ENCODE measurements around the gene FLNC.

FLNC gene

DNA sequence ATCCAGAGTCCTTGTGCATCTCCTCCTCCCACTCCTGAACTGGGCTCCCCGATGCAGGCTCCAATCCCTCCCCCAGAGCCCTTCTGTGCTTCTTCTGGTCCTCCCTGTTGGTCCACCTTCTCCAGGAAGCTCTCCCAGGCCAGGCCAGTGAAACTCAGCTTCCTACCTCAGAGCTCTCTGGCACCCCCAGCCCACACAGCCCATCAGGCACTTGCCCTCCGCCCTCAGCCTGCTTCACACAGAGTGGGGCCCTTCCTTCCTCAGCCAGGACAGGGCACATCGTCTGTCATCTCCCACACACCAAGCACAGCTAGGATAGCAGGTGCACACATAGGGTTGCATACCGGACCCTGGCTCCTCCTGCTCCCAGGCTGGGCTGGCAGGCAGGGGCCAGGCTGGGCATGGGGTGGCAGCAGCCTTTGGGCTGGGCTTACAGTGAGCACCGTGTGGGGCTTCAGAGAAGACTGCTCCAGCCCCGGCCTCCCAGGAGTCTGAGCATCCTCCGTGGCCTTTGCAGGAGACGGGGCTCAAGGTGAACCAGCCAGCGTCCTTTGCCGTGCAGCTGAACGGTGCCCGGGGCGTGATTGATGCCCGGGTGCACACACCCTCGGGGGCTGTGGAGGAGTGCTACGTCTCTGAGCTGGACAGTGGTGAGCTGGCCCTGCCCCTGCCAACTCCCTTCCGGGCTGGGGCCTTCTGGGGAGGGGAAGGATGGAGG lies 26.0 kb downstream of the FLNC start:
- Histone ChIP-seq H3K4me3 (ENCODE audit: low read depth, low read length) (no peak overlapping the region), H3K27me3 (no peaks in the 10 kb centered on the region), H3K4me1 (0 out of 2 replicates have a peak, but pooled peaks cover 4% of the 10 kb centered on the region), H3K36me3 (peaks cover 30% of the 10 kb centered on the region), H3K9me3 (no peaks in the 10 kb centered on the region)
- no peak for DNase-seq
- TF ChIP-seq, protein P1, sequence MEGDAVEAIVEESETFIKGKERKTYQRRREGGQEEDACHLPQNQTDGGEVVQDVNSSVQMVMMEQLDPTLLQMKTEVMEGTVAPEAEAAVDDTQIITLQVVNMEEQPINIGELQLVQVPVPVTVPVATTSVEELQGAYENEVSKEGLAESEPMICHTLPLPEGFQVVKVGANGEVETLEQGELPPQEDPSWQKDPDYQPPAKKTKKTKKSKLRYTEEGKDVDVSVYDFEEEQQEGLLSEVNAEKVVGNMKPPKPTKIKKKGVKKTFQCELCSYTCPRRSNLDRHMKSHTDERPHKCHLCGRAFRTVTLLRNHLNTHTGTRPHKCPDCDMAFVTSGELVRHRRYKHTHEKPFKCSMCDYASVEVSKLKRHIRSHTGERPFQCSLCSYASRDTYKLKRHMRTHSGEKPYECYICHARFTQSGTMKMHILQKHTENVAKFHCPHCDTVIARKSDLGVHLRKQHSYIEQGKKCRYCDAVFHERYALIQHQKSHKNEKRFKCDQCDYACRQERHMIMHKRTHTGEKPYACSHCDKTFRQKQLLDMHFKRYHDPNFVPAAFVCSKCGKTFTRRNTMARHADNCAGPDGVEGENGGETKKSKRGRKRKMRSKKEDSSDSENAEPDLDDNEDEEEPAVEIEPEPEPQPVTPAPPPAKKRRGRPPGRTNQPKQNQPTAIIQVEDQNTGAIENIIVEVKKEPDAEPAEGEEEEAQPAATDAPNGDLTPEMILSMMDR (IDR thresholded peaks at IDR 0.05; ENCODE audit: low read depth, low read length) = no peak

DNA sequence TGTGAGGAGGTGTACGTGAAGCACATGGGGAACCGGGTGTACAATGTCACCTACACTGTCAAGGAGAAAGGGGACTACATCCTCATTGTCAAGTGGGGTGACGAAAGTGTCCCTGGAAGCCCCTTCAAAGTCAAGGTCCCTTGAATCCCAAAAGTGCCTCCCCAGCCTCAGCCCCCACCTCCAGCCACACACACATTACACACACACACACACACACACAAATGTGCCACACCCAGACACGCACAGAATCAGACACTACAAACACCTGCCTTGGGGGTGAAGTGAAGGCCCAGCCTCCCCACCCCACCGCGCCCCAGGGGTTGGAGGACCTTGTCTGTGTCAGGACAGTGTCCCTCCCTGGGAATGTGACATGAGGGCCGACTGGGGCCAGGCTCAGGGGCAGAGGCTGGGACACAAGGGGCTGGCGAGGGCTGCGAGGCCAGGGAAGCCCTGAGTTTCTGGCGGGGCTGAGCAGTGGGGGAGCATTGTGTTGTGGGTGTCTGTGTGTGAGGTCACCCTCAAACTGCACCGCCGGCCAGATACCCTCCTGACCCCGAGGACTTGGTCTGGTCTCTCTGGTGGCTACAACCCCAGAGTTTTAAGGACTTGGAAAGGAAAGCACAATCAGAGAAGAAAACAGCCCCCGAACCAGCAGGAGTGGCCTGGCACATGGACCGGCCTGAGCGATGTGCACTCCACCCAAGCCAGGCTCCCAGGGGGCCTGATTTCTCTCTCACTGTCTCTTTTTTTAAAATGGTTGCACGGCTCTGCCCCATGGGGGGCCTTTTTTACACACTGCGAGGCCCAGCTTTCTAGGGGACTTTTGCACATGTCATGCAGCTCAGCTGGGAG lies 28.4 kb downstream of the FLNC start:
- DNase-seq = no peak
- no peak overlapping the region for H3K4me3 ChIP-seq (ENCODE audit: low read depth, low read length)
- no peaks in the 10 kb centered on the region for H3K9me3 ChIP-seq
- TF ChIP-seq, protein P1 (IDR thresholded peaks at IDR 0.05; ENCODE audit: low read depth, low read length) = no peak
- no peaks in the 10 kb centered on the region for H3K27me3 ChIP-seq
- 0 out of 2 replicates have a peak, but pooled peaks cover 4% of the 10 kb centered on the region for H3K4me1 ChIP-seq
- peaks cover 9% of the 10 kb centered on the region; the same call in 1 of the 2 replicates for H3K36me3 ChIP-seq

DNA sequence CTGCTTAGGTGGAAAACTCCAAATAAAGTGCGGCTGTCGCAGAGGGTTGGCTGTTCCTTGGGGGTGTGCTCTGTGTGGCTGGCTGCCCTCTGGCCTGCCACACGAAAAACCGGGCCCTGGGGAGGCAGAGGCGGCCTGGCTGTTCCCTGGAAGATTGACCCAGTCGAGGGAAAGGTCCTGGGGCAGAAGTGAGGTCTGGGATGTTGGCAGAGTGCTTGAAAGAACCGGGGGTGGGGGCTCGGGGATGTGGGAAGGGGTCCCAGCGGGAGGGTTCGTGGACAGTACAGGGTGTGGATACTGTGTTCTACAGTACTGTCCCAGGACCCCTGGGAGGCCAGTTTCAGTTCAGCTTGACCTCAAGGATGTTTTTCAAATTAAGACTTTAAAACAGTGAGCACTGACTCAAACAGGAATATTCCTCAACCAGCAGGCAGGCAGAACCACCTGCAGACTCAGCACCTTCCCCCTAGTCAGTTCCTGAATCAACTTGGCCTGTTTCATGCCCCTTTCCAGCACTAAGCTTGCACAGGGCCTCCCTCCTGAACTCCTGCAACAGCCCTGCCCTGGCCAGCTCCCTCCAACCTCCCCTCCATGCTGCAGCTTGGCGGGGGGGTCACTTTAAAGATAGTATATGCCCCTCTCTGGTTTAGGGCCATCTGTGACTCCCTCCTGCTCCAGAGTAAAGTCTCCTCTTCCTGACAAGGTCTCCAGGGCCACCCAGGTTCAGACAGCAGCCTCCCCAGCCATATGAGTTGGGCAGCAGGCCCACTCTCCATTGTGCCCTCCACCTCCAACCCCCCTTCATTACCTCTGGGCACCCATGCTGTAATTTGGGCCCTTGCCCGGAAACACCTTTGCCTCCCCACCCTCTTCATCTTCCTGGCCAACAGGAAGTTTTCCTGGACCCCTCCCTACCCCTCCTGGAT lies 29.3 kb downstream of the FLNC start:
- TF ChIP-seq, protein P1 (IDR thresholded peaks at IDR 0.05; ENCODE audit: low read depth, low read length) = no peak
- Histone ChIP-seq H3K4me3 (ENCODE audit: low read depth, low read length) (no peak overlapping the region), H3K27me3 (no peaks in the 10 kb centered on the region), H3K36me3 (peaks cover 6% of the 10 kb centered on the region; the same call in 1 of the 2 replicates), H3K9me3 (no peaks in the 10 kb centered on the region), H3K4me1 (peaks cover 8% of the 10 kb centered on the region; the same call in 1 of the 2 replicates)
- DNase-seq = no peak

DNA sequence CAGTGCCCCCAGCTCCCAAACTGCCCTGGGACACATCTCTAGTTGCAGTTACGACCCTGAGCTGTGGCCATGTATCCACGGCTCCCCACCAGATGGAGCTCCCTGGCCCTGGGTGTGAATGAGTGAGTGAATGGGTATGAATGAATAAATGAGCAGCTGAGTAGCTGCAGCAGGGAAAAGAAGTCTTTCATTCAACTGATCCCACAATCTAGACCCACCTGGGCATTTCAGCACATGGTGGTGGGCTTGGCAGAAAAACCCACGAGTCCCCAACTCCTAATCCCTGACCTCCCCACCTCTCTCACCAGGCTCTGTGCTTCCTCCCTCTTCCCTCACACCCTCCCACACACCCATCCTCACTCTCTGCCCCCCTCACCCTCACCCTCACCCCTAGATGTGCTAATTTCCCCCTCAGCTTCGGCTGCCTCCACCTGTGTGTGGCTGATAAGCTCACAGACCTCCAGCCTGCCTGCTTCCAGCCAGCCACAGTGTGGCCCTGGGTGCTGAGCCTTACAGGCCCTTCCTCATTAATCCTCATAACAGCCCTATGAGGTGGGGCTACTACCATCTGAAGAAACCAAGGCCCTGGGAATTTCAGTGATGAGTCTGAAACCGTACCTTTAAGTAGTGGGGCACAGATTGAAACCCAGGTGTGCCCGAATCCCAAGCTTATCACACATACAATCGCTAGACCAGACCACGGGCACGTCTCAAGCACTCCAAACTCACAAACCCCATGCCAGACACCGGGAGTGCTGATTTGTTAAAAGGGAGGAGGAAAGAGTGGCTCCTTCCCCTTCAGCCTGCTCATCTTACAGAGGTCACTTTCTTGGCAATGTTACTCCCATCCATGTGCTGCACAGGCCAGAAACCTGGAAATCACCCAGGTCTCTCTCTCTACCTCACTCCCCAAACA lies 30.2 kb downstream of the FLNC start:
- Histone ChIP-seq H3K4me1 (peaks cover 8% of the 10 kb centered on the region; the same call in 1 of the 2 replicates), H3K9me3 (no peaks in the 10 kb centered on the region), H3K27me3 (no peaks in the 10 kb centered on the region), H3K36me3 (peaks cover 9% of the 10 kb centered on the region), H3K4me3 (ENCODE audit: low read depth, low read length) (no peak overlapping the region)
- TF ChIP-seq, protein P1 (IDR thresholded peaks at IDR 0.05; ENCODE audit: low read depth, low read length) = peak; percentile 39
- no peak for DNase-seq

DNA sequence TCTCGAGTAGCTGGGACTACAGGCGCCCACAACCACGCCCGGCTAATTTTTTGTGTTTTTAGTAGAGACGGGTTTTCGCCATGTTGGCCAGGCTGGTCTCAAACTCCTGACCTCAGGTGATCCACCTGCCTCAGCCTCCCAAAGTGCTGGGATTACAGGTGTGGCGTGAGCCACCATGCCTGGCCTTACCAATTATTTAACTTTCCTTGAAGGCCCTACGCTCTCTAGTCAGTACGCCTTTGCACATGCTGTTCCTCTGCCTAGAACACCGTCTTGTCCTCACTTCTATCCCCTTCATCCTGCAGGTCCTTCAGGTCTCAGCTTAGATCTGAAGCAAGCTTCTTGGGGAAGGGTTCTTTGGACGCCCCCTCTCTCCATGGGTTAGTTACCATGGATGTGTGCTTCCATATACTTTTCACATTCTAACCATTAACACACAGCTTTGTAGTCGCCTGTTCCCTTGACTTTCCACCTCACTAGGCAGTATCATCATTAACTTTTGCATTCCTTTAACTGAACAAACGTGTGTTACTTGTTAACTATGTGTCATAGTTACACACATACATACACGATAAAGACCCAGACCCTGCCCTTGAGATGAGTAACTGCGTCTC lies 31.9 kb downstream of the FLNC start:
- Histone ChIP-seq H3K27me3 (no peaks in the 10 kb centered on the region), H3K4me1 (peaks cover 8% of the 10 kb centered on the region; the same call in 1 of the 2 replicates), H3K9me3 (no peaks in the 10 kb centered on the region), H3K36me3 (peaks cover 13% of the 10 kb centered on the region), H3K4me3 (ENCODE audit: low read depth, low read length) (peak overlapping the region; percentile 82)
- TF ChIP-seq, protein P1 (IDR thresholded peaks at IDR 0.05; ENCODE audit: low read depth, low read length) = no peak
- DNase-seq = no peak
